Measurements from ENCODE around the gene FBXL22.

- TF ChIP-seq CTCF (IDR thresholded peaks at IDR 0.05) (no peak), POLR2AphosphoS5 (IDR thresholded peaks at IDR 0.05) (no peak), POLR2A (IDR thresholded peaks at IDR 0.05) (no peak), EP300 (IDR thresholded peaks at IDR 0.05; ENCODE audit: low read depth) (no peak)
Measured at GRCh38 chr15:63640146-63640545, 43.0 kb downstream of the FBXL22 start.

Measured in transverse colon (tissue), 4 donors.